NCI-H2227 treated with DMSO at 0.1 percent for 48 hours (cell line): ENCODE measurements around the gene KRT74.

ENCODE experiments used
- DNase-seq: peaks from one replicate; lab custom pipeline; 2025; lab: John Stamatoyannopoulos, UW

Gene KRT74

DNA sequence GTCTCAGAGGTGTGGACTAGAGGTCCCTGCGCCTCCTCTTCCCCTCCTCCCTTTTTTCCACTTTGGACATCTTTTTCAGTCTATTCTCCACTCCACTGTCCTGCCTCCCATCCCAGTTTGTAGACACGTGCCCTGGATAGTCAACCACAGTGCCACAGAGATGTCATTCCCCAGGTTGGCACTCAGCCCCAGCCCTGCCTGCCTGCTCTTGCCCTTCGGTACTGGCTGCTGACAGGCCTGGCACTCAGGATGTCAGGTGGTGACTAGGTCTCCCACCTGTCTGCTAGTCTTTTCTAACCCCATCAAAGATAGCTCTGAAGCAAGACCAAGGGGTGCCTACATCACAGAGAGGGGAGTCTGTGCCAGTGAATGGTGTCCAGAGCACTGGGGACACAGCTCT, 36.5 kb downstream of the KRT74 start:
- no peak for DNase-seq

DNA sequence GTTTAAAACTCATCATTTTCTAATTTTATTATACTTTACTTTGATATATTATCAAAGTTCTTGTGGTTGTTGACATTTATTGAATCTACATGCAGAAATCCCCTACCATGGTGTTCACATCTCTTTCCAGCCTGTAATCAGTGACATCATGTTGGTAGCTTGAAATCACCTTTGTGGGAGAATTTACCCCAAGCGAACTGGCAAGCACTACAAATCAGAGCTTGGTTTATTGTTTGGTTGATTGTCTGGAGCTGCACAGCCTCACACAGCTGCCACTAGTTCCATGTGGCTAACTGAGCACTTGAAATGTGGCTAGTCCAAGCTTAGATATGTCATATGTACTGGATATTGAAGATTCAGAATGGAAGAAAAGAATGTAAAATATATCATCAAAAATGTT, 38.1 kb downstream of the KRT74 start:
- no peak for DNase-seq

DNA sequence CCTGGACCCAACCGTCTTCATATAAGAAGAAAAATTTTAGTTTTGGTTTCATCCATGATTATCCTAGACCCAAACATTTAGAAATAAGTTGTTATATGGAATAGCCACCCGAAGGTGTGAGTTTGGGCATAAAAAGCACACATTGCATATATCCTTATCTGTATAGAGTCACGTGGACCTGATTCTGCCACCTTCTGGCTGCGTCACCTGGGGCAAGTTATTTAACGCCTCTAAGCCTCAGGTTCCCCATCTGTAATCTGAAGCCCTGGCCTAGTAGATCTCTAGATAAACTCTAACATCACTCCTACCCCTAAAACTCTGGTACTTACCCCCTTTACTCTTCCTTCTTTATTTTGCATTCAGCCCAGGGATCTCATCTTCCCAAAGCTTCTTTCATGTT, 39.2 kb downstream of the KRT74 start:
- no peak for DNase-seq

DNA sequence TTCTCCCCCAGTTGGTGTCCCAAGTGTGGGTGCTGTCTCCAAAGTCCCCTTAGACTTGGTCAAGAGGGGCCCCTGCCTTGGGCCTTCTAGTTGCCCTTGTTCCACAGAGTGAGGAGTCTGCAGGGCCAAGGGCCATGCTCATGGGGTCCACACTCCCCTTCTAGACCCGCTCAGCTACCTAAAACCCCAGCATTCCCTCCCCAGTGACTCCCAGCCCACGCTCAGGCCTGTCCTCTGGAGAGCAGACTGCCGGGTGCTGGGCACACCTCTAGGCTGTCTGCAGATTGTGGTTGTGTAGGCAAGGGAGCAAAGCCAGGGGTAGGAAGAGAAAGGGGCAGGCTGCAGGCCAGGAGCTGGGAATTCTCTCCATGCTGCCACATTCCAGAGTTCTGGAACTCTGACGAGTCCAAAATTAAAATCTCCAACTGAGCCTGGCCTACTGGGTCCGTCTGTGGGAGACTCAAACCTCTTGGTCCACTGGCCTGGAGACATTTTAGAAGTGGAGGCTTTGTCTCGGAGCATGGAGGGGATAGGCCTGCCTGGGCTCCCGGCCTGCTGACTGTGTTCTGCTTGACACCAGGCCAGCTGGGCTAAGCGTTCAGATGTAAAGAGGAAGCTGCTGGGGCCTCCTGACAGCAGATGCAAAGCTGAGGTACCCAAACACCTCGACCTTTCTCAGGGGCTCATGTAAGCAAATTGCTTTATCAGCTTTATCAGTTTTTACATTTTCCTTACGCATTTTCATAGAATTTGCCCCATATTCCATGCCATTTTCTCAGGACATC, 39.8 kb downstream of the KRT74 start:
- DNase-seq: no peak

DNA sequence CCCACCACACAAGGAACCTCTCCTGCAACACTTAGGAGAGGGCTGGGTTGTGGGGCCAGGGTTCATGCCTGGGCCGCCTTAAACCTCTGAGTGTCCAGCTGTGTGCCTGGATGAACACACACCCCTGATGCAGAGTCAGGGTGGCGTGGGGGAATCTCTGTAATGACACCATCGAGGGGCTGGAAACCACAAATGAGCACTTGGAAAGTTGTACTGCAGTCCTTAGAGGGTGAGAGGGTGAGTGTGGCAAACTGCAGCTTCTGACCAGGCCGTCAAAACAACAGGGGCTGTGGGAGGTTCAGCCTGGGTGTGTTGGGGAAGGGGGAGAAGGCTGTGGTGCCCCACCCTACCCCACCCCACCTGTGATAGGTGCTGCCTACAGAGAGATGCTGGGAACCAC, 41.0 kb downstream of the KRT74 start:
- DNase-seq: no peak

DNA sequence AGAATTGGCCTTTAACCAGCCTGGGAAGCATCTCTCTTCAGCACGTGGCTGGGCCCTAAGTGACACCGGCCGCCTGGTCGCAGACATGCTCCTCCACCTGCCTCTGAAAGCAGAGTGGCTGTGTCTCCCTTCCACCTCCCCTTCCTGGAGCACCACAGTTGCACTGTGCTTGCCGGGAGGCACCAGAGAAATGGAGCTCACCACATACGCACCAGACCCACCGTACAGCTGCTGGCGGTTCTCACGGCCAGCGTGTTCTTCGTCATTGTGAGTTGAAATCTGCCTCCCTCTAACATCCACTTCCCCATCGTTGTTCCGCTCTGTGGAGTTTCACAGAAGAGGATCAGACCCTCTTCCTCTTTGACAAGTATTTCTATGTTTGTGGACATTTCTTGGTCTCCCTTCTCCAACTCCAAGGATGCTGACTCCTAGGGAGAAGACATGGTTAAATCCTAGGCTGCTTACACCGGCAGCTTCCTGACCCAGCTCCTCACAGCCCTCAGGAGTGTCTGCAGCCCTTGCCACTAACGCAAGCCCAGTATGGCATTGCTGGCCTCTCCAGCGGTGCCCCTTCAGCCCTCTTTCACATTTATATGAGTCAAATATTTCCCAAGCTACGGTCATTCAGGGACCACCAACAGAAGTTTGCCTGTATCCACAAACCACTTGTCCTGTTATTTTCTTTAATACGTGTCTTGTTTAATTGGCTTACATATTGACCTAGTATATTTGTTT, 41.9 kb downstream of the KRT74 start:
- no peak for DNase-seq

DNA sequence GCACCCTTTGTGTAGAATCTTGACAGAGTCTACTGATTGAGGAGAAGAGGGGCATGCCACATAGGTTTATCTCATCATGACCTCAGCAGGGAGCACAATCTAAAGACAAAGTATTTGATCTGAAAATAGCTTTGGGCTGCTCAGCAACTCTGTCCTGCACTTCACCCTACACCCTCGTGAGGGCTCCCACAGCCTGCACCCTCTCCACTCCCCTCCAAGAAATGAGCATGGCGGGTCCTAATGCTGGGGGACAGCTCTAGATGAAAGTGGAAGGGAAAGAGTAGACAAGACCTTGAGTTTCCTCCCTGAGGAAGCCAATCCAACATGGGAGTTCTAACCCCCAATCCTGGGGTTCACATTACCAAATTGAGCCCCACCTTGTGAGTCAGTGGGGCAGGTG, 42.7 kb downstream of the KRT74 start:
- no peak for DNase-seq

DNA sequence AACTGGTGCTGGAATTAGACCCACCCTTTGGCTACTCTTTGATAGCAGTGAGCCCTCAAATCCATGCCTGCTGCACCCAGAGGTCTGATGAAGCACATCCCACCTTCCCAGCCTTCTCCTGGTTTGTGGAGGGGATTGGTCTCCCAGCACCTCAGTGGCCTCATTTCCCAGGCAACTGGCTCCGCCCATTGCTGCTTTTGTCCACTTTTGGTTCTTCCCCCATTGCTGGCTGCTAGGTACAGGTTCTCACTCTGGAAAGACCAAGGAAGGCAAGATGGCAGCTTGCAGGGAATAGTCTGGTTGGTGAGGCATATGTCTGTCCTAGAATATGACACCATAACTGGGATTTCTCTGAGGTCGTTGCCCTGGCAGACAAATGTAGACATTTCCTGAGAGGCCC, 43.3 kb downstream of the KRT74 start:
- no peak for DNase-seq

DNA sequence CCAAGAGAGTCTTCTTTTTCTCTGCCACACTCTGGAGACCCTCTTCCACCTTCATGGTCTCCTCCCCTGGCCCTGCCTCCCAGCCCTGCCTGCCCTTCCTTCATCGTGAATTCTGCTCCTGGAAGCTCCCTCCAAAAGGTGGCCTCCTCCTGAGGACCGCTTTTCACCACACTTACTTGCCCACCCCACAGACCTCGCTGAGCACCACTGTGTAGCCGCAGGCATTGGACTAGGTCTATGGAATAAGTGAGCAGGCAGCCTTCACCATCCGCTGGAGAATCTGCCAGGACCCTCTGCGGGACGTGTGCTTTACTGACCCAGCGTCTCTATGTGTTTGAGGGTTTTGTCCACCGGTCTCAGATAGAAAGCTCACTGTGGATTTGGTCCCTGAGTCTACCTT, 43.8 kb downstream of the KRT74 start:
- DNase-seq: no peak

DNA sequence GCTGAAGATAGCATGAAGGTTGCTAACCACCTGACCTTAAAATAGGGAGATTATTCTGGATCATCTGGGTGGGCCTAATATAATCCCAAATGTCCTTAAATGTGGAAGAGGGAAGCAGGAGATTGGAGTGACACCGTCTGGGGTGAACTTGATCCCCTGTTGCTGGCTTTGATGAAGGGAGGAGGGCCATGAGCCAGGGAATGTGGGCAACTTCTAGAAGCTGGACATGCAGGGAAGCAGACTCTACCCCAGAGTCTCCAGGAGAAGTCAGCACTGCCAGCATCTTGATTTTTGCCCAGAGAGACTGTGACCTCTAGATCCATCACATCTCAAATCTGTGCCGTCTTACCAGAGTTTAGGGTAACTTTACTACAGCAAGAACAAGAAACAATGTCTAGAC, 44.2 kb downstream of the KRT74 start:
- DNase-seq: no peak

DNA sequence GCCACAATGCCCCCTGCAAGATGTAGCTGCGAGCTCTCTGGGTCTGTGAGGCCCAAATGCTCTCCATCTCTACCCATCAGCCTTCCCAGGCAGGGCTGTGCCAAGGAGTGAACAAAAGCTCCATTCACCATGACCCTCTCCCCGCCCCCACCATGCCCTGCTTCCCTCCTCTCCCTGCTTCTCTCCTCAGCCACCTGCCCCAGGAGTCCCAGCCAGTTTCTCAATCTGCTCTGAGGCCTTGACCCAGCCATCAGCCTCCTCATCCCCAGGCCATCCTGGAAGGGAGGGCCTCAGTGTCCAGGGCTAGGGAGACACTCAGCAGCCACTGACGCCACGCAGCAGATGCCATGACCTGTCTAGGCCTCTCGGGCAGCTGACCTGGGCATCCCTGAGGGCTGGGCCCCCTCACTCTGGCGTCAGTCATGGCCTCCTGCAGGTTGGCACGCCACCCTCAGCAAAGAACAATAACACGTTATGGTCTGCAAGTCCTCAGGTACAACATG, 45.0 kb downstream of the KRT74 start:
- no peak for DNase-seq

DNA sequence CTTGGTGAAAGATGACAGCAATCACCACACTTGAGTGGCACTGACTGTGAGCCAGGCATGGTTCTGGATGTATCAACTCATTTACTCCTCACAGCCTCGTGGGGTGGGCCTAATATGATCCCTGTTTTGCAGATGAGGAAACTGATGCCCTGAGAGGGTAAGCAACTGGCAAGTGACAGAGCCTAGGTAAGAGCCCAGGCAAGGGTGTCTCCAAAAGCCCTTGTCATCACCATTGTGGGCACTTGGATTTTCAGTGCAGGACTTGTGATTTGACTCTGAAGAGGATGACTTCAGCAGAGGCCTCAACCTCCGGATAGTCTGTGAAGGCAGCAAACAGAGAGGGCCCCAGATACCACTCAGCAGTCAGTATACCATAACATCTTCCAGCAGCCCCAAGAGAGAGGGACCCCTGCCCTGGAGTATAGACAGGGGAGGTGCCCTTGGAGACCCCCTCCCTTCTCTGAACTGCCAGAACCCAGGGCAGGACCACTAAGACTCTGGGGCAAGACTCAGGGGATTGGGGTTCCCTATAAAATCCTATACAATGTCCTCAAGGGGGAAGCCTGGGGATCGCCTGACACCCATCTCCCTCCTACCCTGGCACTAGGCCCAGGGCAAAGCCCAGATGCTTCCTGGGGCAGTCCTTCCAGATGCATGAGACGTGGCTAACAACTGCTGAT, 46.4 kb downstream of the KRT74 start:
- DNase-seq: no peak

DNA sequence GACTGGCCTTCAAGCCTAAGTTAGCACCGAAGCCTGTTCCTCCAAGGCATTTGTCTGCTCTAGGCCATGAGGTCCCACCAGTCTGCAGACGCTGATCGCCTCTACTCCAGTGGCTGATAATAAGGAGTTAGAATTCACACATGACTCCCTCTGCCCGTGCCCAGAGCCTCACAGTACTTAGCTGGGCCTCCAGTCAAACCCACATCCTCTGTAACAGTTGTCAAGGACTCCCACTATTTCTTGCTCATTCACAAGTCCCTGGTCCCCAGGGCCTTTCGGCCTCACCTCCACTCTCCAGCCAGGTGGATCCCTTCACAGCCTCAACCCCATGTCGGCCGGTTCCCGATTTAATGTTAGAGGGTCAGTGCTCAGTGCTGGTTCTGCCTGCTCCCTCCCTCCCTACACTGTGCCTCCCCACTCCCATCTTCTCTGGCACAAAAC, 47.1 kb downstream of the KRT74 start:
- no peak for DNase-seq

DNA sequence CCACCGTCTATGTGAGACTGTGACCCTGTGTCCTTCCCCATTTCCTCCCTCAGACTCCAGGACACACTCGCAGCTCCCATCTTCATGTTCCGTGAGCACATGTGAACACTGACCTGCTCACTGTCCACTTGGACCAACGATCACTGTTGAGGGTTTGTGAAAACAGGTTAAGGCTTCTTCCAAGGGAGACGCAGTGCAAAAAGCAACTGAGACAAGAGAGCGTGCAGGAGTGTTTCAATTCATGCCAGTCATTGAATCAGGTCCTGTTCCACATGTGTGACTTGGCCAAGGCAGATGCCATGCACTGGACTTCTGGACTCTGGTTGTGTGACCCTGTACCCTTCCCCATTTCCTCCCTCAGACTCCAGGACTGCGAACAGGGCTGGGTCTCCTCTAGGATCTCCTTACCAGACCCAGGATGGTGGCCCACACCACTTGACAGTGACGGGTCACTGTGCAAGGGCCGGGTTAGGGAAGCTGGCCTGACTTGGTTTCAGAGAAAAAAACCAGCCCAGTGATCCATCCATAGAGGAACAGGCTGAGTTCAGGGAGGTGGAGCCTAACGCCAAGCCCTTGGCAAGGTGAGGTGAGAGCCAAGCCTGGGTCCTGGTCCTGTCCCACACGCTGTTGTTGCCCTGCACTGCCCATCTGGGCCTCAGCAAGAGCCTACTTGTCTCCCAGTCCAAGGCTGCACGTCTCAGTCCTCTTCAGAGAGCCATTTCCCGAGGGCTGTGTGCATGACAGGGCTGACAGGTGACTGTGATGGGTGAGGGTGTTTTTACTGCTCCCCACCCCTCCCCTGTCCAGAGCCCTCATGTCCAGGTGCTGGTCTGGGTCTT, 47.8 kb downstream of the KRT74 start:
- no peak for DNase-seq

DNA sequence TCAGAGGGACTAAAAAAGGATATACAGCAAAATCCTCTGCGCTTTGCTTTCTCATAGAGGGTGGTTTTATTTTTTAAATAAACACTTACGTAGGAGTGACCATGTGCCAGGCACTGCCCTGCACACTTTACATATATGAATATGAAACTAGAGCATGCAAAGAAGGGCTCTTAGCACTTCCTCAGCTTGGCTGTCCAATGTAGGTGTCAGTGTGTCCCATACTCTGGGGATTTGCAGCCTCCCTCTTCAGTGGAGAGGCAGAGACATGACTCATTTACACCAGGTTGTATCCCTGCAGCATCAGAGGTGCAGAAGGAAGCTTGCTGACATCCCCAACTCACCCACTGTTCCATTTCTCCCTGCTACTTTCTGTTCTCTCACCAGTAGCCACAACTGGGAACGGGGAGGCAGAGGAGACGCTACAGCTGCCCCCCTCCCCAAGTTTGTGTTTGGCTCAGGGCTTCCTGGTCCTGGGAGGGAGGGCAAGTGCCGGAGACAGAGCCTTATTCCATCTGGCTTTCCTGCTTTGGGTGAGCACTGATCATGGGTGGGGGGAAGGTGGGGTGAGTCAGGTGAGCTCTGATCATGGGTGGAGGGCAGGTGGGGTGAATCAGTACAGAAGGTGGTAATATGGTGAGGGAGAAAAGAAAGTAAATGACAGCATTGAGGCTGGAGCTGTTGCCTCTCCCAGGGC, 48.6 kb downstream of the KRT74 start:
- DNase-seq: no peak

DNA sequence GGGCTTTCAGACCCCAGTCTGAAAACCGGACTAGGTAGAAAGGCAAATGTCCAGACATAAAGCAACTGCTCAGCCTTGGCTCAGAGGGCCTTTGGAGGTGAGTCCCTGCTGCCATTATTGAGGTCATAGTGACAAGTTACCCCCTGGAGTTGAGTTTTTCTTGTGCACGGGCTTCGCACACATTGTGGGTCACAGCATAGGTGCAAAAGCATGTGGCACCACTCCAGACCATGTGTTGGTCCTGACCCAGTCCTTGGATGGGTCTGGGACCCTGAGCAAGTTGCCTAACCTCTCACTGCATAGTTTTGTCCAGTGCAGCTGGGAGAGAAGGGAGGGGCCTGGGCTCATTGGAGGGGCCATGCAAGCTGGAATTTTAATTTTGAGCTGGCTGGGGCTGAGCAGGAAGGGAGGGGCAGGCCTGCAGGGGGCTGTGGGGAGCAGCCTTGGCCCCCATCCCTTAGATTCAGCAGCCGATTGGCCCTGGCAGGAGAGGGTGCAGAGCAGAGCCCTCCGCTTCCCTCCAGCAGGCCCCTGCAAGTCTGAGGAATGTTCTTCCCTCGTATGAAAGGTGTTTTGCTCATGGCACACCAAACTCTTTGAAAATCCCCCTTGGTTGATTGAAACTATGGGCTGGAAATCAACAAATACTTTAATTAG, 49.3 kb downstream of the KRT74 start:
- no peak for DNase-seq

DNA sequence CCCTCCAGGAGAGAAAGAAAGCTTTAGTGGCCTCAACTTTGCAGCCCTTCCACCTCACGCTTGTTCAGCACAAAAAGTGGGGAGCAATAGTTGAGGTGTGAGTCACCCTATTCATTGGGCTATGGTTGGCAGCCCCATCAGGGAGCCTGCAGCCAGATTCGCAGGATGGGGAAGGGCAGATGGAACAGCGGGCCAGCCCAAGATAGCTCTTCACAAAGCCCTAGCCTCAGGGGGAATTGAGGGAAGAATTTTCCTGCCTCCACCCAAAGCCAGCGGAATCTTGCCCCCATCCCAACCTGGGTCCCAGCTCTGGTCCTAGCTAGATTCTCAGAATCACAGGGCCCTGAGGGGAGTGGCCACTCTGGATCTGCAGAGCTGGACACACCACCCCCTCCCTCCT, 49.8 kb downstream of the KRT74 start:
- DNase-seq: no peak

DNA sequence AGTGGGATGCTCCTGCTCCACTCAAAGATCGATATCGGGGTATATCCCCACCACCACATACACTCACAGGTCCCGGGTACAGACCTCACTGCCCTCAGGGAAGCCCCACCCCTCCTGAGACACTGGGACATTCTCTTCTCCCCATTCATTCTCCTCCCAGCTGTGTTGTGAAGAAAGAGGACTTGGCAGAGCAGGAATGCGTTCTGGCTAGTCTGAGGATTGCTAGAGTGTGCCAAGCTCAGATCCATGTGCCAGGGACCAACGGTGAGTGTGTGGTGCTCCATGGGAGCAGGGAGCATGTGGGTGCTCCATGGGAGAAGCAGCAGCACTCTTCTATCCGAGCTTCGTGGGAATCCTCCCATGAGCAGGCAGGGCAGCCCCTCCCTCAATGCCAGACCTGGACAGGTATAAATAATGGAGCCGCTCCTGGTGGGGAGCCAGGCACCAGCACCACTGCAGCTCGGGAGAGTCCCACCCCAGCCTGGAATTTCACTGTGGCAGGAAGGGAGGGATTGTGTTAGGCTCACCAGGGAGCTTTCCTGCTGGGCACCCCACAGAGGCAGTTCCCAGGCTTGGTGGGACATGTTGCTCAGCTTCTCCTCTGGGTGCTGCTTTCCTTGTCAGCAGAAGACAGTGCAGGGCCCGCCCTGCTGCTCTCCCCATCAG, 51.2 kb downstream of the KRT74 start:
- DNase-seq: no peak

DNA sequence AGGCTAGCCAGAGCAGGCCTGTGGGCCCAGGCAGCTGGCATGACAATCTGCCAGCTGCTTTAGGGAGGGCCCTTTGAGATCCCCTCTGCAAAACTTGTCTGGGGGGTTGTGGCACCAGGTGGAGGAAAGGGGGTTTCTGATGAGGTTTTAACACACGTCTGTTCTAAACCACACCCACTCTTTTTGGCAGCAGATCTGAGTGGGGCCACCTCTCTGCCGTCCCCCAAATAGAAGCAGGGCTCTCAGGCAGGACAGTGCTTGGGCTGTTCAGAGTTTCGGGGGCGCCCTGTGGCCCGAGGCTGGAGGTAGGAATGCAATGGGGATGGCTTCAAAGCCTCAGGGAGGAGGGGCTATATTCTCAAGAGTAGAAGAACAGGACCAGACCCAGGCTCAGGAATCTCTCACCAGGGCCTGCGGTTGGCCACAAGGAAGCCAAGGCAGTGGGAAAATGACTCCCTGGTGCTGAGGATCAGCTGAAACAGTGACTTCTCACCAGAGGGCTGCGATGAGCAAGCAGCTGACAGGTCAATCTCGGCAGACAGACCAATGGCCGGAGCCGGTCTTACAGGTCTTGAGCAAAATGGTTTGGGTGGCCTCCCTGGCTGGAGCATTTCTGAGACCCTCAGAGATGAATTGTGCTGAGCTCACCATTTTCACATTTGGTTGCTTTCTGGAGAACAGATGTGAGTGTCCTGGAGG, 51.9 kb downstream of the KRT74 start:
- no peak for DNase-seq

DNA sequence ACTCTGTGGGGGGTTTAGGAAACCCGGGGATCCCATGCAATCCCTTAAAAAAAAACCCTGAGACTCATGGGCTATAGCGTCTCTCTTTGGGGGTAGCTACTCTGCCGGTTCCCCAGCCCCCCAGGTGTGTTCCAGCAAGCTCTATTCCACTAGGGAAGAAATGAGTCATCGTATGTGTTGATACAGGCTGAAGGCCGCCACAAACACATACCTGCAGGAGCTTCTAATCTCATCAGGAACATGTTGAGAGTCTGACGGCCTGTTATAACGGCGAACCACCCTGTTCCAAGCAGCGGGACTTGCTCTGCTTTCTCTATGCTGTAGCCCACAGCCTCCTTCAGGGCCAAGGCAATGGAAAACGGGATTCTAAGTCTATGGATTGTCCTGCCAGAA, 52.5 kb downstream of the KRT74 start:
- DNase-seq: no peak
